Ovary (tissue), 9 donors: ENCODE data around the gene MIPEP. TPM values are rescaled to one million over a fixed set of nuclear protein-coding genes. Genes with fewer than 3 reads are reported as not detected.

Experiments
- DNase-seq, 5 donors: peaks; one replicate each; pipeline ENCODE4 v3.0.0-alpha.2; 2019 to 2020
- H3K27ac ChIP-seq, 2 donors: fragments of 200-600 bp; one replicate each; pipeline versions ENCODE4 v1.5.1 to v1.8.0; 2019 to 2022
- H3K27me3 ChIP-seq: fragments of 200-600 bp; one replicate; pipeline ENCODE4 v1.8.0; 2022
- H3K36me3 ChIP-seq: fragments of 200-600 bp; sonication (generic); one replicate; pipeline ENCODE4 v1.5.1; 2019
- H3K4me1 ChIP-seq: one replicate; pipeline ENCODE4 v1.8.1; 2013; ENCODE audit warnings: mild to moderate bottlenecking, moderate library complexity; ENCODE audit not compliant: insufficient read depth
- H3K4me3 ChIP-seq: fragments of 200-600 bp; sonication (generic); one replicate; pipeline ENCODE4 v1.5.1; 2017
- H3K9me3 ChIP-seq, 2 donors: fragments of 200-600 bp in 1 of 2; sonication (generic) in 1 of 2; one replicate each; pipeline versions ENCODE4 v1.5.1 to v1.8.1; 2013 to 2019; ENCODE audit warnings: mild to moderate bottlenecking in 1 of 2, moderate library complexity in 1 of 2
- CTCF ChIP-seq, 3 donors: fragments of 450-650 bp in 2 of 3; fragments of 200-600 bp in 1 of 3; IDR thresholded peaks; one replicate each; pipeline versions ENCODE4 v1.5.1 to v1.8.0; 2016 to 2022; ENCODE audit warnings: antibody characterized with exemption in 3 of 3, mild to moderate bottlenecking in 1 of 3
- EP300 ChIP-seq: sonication (generic); formaldehyde crosslinking; IDR thresholded peaks from one replicate; pipeline ENCODE4 v1.6.1; 2017; ENCODE audit warnings: antibody characterized with exemption
- POLR2A ChIP-seq: fragments of 450-650 bp; IDR thresholded peaks from one replicate; pipeline ENCODE4 v1.6.1; 2017; ENCODE audit warnings: antibody characterized with exemption, mild to moderate bottlenecking, moderate library complexity
- WGBS, 3 donors: extraction: QIAGEN DNeasy Blood & Tissue Kit in 1 of 3; methylation state at CpG; one replicate each; pipeline versions ENCODE4 v1.1.5 to v1.1.7; 2013 to 2017; 5-methylcytosine and 5-hydroxymethylcytosine counted together
- intact Hi-C, 4 donors: fragments of 100-400 bp; cut with DNase I; formaldehyde crosslinking; loops; one replicate each; pipeline versions ENCODE4 v1.11.0 to v1.15.1; 2022 to 2023
- polyA plus RNA-seq, 2 donors: library from polyadenylated mRNA; stranded (reverse); fragments of 200-250 nt in 1 of 2; fragments of 350-450 nt in 1 of 2; fragmentation: Illumina TruSeq in 1 of 2; extraction: RNeasy Lipid Tissue Mini Kit (QIAGEN cat#74804) in 1 of 2; gene quantifications; one replicate each; pipeline ENCODE4 v1.2.3, GENCODE V29; 2013 to 2014
- total RNA-seq, 7 donors: library from RNA; depleted of rRNA in 2 of 7; stranded (reverse); fragments of >200 nt in 2 of 7; fragmentation: NEBNext Ultra II Directional in 3 of 7; extraction: Animal tissue kit (Norgen Biotek cat#: 25700) in 3 of 7; gene quantifications; one replicate each; pipeline versions ENCODE4 v1.1.0 to v1.2.4, GENCODE V29; 2016 to 2023
- donor health status: DM: no; HTN: no; CAD: no; lungs with moderate emphysema.
- donor health status: DM: no; HTN: no; CAD: no.
- donor health status: Bipolar disorder and iron deficiency.
- donor health status: DM: yes; HTN: yes; CAD: no.
- donor health status: DM: no; HTN: no; CAD: no.
- donor health status: DM: yes; HTN: yes; CAD: no.

Gene MIPEP
- total and polyA plus RNA-seq, 9 donors, result 7.1 to 18.8 (median 12.9) TPM

GRCh38 chr13:23752111-23753001 is 136.8 kb downstream of the MIPEP start:
- H3K9me3 ChIP-seq, result no peaks in the 10 kb centered on the region
- H3K36me3 ChIP-seq, result no peaks in the 10 kb centered on the region
- intact Hi-C loops, result no loop called here
- 67 to 81% (median 81%) methylated on average over 1 of the region's 1 CpG for WGBS, 3 donors
- no peak overlapping the region for H3K27ac ChIP-seq
- DNase-seq, result no peak
- no peak overlapping the region for H3K4me3 ChIP-seq
- TF ChIP-seq CTCF (IDR thresholded peaks at IDR 0.05), result no peak
- TF ChIP-seq EP300, result no peak
- TF ChIP-seq POLR2A, result no peak
- H3K4me1 ChIP-seq, result peaks cover 7% of the 10 kb centered on the region
- no peaks in the 10 kb centered on the region for H3K27me3 ChIP-seq

GRCh38 chr13:23751195-23751594 is 138.0 kb downstream of the MIPEP start:
- Histone ChIP-seq H3K4me1 (peaks cover 7% of the 10 kb centered on the region), H3K4me3 (no peak overlapping the region), H3K9me3 (no peaks in the 10 kb centered on the region), H3K36me3 (no peaks in the 10 kb centered on the region), H3K27ac (no peak overlapping the region), H3K27me3 (no peaks in the 10 kb centered on the region)
- DNase-seq, result no peak
- intact Hi-C loops, result no loop called here
- 57 to 90% (median 81%) methylated on average over 5 of the region's 5 CpGs for WGBS, 3 donors
- TF ChIP-seq POLR2A, result no peak
- no peak for TF ChIP-seq CTCF (IDR thresholded peaks at IDR 0.05)
- TF ChIP-seq EP300, result no peak

GRCh38 chr13:23750383-23751121 is 138.6 kb downstream of the MIPEP start:
- intact Hi-C loops, result no loop called here
- WGBS, 3 donors, result 84 to 88% (median 86%) methylated on average over 8 of the region's 8 CpGs
- DNase-seq, result no peak

GRCh38 chr13:23749288-23749873 is 139.8 kb downstream of the MIPEP start:
- intact Hi-C loops, result no loop called here
- TF ChIP-seq CTCF (IDR thresholded peaks at IDR 0.05), result no peak
- TF ChIP-seq EP300, result no peak
- WGBS, 3 donors, result 90 to 94% (median 93%) methylated on average over 8 of the region's 8 CpGs
- Histone ChIP-seq H3K4me3 (no peak overlapping the region), H3K9me3 (no peaks in the 10 kb centered on the region), H3K27me3 (no peaks in the 10 kb centered on the region), H3K27ac (no peak overlapping the region), H3K4me1 (peaks cover 2% of the 10 kb centered on the region), H3K36me3 (no peaks in the 10 kb centered on the region)
- DNase-seq, result no peak

More at GRCh38 chr13:23750383-23751121, 138.6 kb downstream of the MIPEP start:
- Histone ChIP-seq H3K27ac (no peak overlapping the region), H3K4me3 (no peak overlapping the region), H3K4me1 (peaks cover 7% of the 10 kb centered on the region), H3K9me3 (no peaks in the 10 kb centered on the region), H3K36me3 (no peaks in the 10 kb centered on the region), H3K27me3 (no peaks in the 10 kb centered on the region)
- no peak for TF ChIP-seq POLR2A
